Stomach (tissue), 4 donors: ENCODE results near the gene LDLR.

Source experiments
- CTCF ChIP-seq, 7 experiments: fragments of 450-650 bp in 4 of 7; fragments of 200-600 bp in 3 of 7; sonication (generic) in 3 of 7; IDR thresholded peaks; one replicate each; pipeline ENCODE4 v1.5.1; 2016 to 2019; ENCODE audit warnings: antibody characterized with exemption in 7 of 7, control low read depth in 2 of 7, mild to moderate bottlenecking in 1 of 7
- EP300 ChIP-seq: sonication (generic); formaldehyde crosslinking; IDR thresholded peaks from one replicate; pipeline ENCODE4 v1.6.1; 2017; ENCODE audit warnings: antibody characterized with exemption
- POLR2A ChIP-seq, 4 donors: fragments of 450-650 bp; IDR thresholded peaks; one replicate each; pipeline ENCODE4 v1.6.1; 2016; ENCODE audit warnings: antibody characterized with exemption in 4 of 4, control low read depth in 2 of 4, mild to moderate bottlenecking in 1 of 4, moderate library complexity in 1 of 4
- POLR2AphosphoS5 ChIP-seq, 3 donors: sonication (generic); formaldehyde crosslinking; IDR thresholded peaks; one replicate each; pipeline ENCODE4 v1.6.1; 2016; ENCODE audit warnings: antibody characterized with exemption in 3 of 3

DNA sequence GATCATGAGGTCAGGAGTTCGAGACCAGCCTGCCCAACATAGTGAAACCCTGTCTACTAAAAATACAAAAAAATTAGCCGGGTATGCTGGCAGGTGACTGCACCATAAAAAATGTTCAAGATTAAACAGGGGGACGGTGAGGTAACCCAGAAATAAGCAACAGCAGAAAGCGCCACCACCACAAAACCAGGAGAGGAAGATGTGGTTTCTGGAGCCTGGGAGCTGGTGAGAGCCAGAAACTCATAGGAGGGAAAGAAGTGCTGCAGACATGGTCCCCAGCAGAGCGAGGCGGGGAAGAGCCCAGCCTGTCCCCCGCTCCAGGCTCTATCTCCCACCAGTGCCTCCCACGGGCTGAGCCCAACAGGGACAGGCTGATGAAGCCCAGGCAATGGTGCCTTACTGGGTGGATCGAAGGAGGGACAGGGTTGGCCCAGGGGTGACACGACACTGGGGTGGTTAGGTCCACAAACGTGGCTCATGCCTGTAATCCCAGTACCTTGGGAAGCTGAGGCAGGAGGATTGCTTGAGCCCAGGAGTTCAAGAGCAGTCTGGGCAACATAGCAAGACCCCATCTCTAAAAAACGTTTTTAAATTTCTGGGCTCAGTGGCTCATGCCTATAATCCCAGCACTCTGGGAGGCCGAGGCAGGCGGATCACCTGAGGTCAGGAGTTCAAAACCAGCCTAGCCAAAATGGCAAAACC lies 47.3 kb downstream of the LDLR start:
- TF ChIP-seq CTCF (IDR thresholded peaks at IDR 0.05): no peak
- TF ChIP-seq EP300: no peak
- no peak for TF ChIP-seq POLR2AphosphoS5 (IDR thresholded peaks at IDR 0.05)
- no peak for TF ChIP-seq POLR2A (IDR thresholded peaks at IDR 0.05)
